Osteoblast (primary cell): ENCODE measurements around the gene RNF17. TPM values are rescaled to one million over a fixed set of nuclear protein-coding genes. Genes with fewer than 3 reads are reported as not detected.

Source experiments
- DNase-seq: peaks from one replicate; pipeline ENCODE4 v3.0.0; 2011; ENCODE audit warnings: low spot score, mixed read lengths; ENCODE audit not compliant: insufficient read length; ENCODE audit errors: missing footprints
- H2AFZ ChIP-seq: 2 replicates; pipeline ENCODE4 v1.6.0; 2011; ENCODE audit warnings: mild to moderate bottlenecking, low read length
- H3K27ac ChIP-seq: 2 replicates; pipeline ENCODE4 v1.5.1; 2011; ENCODE audit warnings: mild to moderate bottlenecking, low read depth, low read length, moderate library complexity
- H3K27me3 ChIP-seq: 2 replicates; pipeline ENCODE4 v1.6.0; 2012; ENCODE audit warnings: mild to moderate bottlenecking, control low read depth, inconsistent platforms, low read length, moderate library complexity; ENCODE audit not compliant: insufficient read depth
- H3K36me3 ChIP-seq: 2 replicates; pipeline ENCODE4 v1.5.1; 2011; ENCODE audit warnings: mild to moderate bottlenecking, low read length, control low read depth, moderate library complexity; ENCODE audit not compliant: insufficient read depth
- H3K4me1 ChIP-seq: 2 replicates; pipeline ENCODE4 v1.5.1; 2011; ENCODE audit warnings: mild to moderate bottlenecking, low read length, control low read depth, moderate library complexity; ENCODE audit not compliant: insufficient read depth
- H3K4me2 ChIP-seq: 2 replicates; pipeline ENCODE4 v1.6.0; 2011; ENCODE audit warnings: mild to moderate bottlenecking, low read length; ENCODE audit not compliant: insufficient read depth
- H3K4me3 ChIP-seq: fragments of 200-600 bp; sonication (generic); 3 replicates; pipeline ENCODE4 v1.5.1; 2012; ENCODE audit warnings: mild to moderate bottlenecking, low read length, inconsistent platforms; ENCODE audit not compliant: insufficient read depth
- H3K79me2 ChIP-seq: 2 replicates; pipeline ENCODE4 v1.6.0; 2012; ENCODE audit warnings: mild to moderate bottlenecking, low read length, control low read depth, inconsistent platforms; ENCODE audit not compliant: insufficient read depth
- H3K9me3 ChIP-seq: 2 replicates; pipeline ENCODE4 v1.5.1; 2011; ENCODE audit warnings: low read depth, low read length, control low read depth
- H4K20me1 ChIP-seq: 2 replicates; pipeline ENCODE4 v1.6.0; 2012; ENCODE audit warnings: mild to moderate bottlenecking, low read length, control low read depth; ENCODE audit not compliant: insufficient read depth
- total RNA-seq: library from RNA; depleted of rRNA; stranded (reverse); fragments of >200 nt; gene quantifications from 2 replicates; pipeline ENCODE4 v1.2.3, GENCODE V29; 2012
- TF ChIP-seq, protein P1 (sequence below): IDR thresholded peaks from 2 replicates; pipeline ENCODE4 v1.5.1; 2011; ENCODE audit warnings: mild to moderate bottlenecking, low read depth, low read length, moderate library complexity; ENCODE audit errors: extremely low read depth

Gene RNF17, protein sequence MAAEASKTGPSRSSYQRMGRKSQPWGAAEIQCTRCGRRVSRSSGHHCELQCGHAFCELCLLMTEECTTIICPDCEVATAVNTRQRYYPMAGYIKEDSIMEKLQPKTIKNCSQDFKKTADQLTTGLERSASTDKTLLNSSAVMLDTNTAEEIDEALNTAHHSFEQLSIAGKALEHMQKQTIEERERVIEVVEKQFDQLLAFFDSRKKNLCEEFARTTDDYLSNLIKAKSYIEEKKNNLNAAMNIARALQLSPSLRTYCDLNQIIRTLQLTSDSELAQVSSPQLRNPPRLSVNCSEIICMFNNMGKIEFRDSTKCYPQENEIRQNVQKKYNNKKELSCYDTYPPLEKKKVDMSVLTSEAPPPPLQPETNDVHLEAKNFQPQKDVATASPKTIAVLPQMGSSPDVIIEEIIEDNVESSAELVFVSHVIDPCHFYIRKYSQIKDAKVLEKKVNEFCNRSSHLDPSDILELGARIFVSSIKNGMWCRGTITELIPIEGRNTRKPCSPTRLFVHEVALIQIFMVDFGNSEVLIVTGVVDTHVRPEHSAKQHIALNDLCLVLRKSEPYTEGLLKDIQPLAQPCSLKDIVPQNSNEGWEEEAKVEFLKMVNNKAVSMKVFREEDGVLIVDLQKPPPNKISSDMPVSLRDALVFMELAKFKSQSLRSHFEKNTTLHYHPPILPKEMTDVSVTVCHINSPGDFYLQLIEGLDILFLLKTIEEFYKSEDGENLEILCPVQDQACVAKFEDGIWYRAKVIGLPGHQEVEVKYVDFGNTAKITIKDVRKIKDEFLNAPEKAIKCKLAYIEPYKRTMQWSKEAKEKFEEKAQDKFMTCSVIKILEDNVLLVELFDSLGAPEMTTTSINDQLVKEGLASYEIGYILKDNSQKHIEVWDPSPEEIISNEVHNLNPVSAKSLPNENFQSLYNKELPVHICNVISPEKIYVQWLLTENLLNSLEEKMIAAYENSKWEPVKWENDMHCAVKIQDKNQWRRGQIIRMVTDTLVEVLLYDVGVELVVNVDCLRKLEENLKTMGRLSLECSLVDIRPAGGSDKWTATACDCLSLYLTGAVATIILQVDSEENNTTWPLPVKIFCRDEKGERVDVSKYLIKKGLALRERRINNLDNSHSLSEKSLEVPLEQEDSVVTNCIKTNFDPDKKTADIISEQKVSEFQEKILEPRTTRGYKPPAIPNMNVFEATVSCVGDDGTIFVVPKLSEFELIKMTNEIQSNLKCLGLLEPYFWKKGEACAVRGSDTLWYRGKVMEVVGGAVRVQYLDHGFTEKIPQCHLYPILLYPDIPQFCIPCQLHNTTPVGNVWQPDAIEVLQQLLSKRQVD (N-terminal part only)
- total RNA-seq: under 0.01 TPM in 1 of 2 replicates, not detected in the other

DNA sequence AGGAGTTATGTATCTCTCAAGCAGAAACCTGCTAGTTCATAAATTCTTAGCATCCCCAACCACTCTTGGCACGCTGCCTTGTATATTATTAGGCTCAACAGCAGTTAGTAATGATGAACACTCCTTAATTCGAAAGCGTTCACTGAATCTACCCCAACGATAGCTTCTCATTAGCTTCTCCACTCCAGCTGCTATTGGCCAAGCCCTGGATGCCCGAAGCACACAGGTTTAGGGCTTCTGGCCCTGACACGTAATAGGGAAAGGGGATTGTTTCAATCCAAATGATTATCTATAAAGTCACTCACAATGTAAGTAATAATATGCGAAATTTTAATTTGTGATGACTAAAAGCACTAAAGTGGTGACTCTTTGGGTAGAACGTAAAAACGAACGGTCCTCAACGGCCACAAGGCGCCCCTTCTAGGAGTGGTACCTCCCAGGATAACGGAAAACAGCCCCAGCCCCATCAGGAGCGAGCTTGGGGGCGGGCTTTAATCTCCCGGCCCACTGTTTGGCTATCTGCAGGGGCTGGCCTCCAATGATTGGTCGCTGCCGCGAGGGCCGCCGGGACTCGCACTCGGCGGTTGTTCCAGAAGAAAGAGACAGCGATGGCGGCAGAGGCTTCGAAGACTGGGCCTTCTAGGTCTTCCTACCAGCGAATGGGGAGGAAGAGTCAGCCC is at the start of gene RNF17:
TSS of gene RNF17 (plus strand) at position 574 of the 680 bp plus-strand sequence. CDS start at position 609, 35 bp downstream.
- Histone ChIP-seq H3K4me2 (no peak within 1 kb of the TSS), H2AFZ (no peak within 1 kb of the TSS), H3K79me2 (no peaks in the 10 kb centered on the region), H4K20me1 (no peaks in the 10 kb centered on the region), H3K4me3 (no peak within 1 kb of the TSS), H3K9me3 (no peaks in the 10 kb centered on the region), H3K27ac (no peak within 1 kb of the TSS), H3K36me3 (no peaks in the 10 kb centered on the region), H3K27me3 (no peaks in the 10 kb centered on the region), H3K4me1 (no peaks in the 10 kb centered on the region)
- TF ChIP-seq, protein P1, sequence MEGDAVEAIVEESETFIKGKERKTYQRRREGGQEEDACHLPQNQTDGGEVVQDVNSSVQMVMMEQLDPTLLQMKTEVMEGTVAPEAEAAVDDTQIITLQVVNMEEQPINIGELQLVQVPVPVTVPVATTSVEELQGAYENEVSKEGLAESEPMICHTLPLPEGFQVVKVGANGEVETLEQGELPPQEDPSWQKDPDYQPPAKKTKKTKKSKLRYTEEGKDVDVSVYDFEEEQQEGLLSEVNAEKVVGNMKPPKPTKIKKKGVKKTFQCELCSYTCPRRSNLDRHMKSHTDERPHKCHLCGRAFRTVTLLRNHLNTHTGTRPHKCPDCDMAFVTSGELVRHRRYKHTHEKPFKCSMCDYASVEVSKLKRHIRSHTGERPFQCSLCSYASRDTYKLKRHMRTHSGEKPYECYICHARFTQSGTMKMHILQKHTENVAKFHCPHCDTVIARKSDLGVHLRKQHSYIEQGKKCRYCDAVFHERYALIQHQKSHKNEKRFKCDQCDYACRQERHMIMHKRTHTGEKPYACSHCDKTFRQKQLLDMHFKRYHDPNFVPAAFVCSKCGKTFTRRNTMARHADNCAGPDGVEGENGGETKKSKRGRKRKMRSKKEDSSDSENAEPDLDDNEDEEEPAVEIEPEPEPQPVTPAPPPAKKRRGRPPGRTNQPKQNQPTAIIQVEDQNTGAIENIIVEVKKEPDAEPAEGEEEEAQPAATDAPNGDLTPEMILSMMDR: no peak
- DNase-seq: peak; percentile 38

DNA sequence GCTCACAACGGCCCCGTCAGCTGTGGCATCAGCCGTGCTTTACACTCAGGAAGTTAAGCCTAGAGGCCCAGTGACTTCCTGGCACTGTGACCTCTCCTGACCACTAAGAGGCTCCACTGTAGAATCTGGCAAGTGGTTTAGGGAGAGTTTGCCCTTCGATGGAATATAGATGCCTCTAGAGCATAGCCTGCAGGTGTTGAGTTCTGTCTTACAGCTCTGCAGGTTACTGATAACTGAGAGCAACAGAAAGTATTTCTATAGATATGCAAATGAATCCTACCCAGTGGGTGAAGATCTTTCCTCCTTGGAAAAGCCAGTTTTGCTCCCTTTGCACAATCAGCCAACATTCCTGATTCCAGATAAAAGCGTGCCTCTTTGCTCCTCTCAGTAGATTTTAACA is 48.0 kb upstream of the RNF17 start:
- Histone ChIP-seq H3K27ac (no peak overlapping the region), H3K27me3 (no peaks in the 10 kb centered on the region), H3K4me2 (no peak overlapping the region), H3K4me3 (no peak overlapping the region), H3K4me1 (no peaks in the 10 kb centered on the region), H2AFZ (no peak overlapping the region), H3K9me3 (no peaks in the 10 kb centered on the region), H4K20me1 (no peaks in the 10 kb centered on the region), H3K36me3 (no peaks in the 10 kb centered on the region), H3K79me2 (no peaks in the 10 kb centered on the region)
- TF ChIP-seq, protein P1: no peak
- DNase-seq: no peak

DNA sequence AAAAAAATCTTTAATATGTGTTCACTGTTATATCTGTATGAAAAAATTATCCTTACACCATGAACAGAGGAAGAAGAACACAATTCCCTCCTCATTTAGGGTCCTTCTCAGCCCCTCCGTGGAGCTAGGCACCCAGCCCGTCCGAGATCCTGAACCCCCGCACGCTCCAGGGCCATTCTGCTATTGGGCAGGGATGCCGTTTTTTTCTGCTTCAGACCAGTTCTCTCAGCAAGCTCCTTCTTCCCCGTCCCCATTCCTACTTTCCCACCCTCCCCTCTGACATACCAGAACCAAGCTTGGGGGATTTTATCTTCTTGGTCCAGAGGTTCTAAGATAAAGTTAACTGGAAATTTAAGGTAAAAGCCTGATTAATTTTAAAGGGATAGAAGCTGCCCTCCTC is 47.5 kb upstream of the RNF17 start:
- DNase-seq: no peak
- Histone ChIP-seq H3K4me3 (no peak overlapping the region), H3K9me3 (no peaks in the 10 kb centered on the region), H2AFZ (no peak overlapping the region), H3K27ac (no peak overlapping the region), H4K20me1 (no peaks in the 10 kb centered on the region), H3K27me3 (no peaks in the 10 kb centered on the region), H3K79me2 (no peaks in the 10 kb centered on the region), H3K4me2 (no peak overlapping the region), H3K4me1 (no peaks in the 10 kb centered on the region), H3K36me3 (no peaks in the 10 kb centered on the region)
- TF ChIP-seq, protein P1: no peak
